Trophoblast cell (in vitro differentiated cells and primary cell): Measurements from ENCODE around the gene IPCEF1.
A peak's percentile ranks its signal among the peaks of the same experiment; 100 is the strongest.

Source experiments
- DNase-seq, 2 donors: peaks; one replicate each; pipeline ENCODE4 v3.0.0-alpha.2; 2016
- H2AFZ ChIP-seq: 2 replicates; pipeline ENCODE4 v1.6.1; 2013; ENCODE audit warnings: low read length, moderate library complexity, mild to moderate bottlenecking; ENCODE audit not compliant: insufficient read depth, poor library complexity
- H2AK5ac ChIP-seq: 2 replicates; pipeline ENCODE4 v1.6.1; 2013; ENCODE audit warnings: mild to moderate bottlenecking, low read length
- H2BK120ac ChIP-seq: 2 replicates; pipeline ENCODE4 v1.6.1; 2013; ENCODE audit warnings: low read length, mild to moderate bottlenecking, moderate library complexity; ENCODE audit not compliant: insufficient read depth, poor library complexity
- H2BK12ac ChIP-seq: 2 replicates; pipeline ENCODE4 v1.6.1; 2013; ENCODE audit warnings: mild to moderate bottlenecking, low read length, moderate library complexity
- H2BK5ac ChIP-seq: 2 replicates; pipeline ENCODE4 v1.6.1; 2013; ENCODE audit warnings: low read length, low read depth, moderate library complexity, mild to moderate bottlenecking; ENCODE audit not compliant: poor library complexity
- H3K14ac ChIP-seq: 2 replicates; pipeline ENCODE4 v1.6.1; 2013; ENCODE audit warnings: mild to moderate bottlenecking, low read length
- H3K18ac ChIP-seq: 2 replicates; pipeline ENCODE4 v1.6.1; 2013; ENCODE audit warnings: mild to moderate bottlenecking, low read length
- H3K23ac ChIP-seq: 2 replicates; pipeline ENCODE4 v1.6.1; 2013; ENCODE audit warnings: low read length
- H3K27ac ChIP-seq: 2 replicates; pipeline ENCODE4 v1.5.1; 2013; ENCODE audit warnings: low read depth, mild to moderate bottlenecking, inconsistent platforms, low read length, moderate library complexity
- H3K27me3 ChIP-seq: 2 replicates; pipeline ENCODE4 v1.6.1; 2013; ENCODE audit warnings: inconsistent platforms, mild to moderate bottlenecking, low read length, moderate library complexity; ENCODE audit not compliant: insufficient read depth
- H3K36me3 ChIP-seq, 2 experiments: 1 replicate in 1 of 2; 2 replicates in 1 of 2; pipeline ENCODE4 v1.6.1; 2013; ENCODE audit warnings: low read length in 2 of 2, mild to moderate bottlenecking in 2 of 2, moderate library complexity in 1 of 2; ENCODE audit not compliant: insufficient read depth in 2 of 2, control insufficient read depth in 1 of 2
- H3K4ac ChIP-seq: 2 replicates; pipeline ENCODE4 v1.6.1; 2013; ENCODE audit warnings: low read depth, mild to moderate bottlenecking, low read length, moderate library complexity
- H3K4me1 ChIP-seq, 2 experiments: 1 replicate in 1 of 2; 2 replicates in 1 of 2; pipeline ENCODE4 v1.6.1; 2013; ENCODE audit warnings: low read length in 2 of 2, mild to moderate bottlenecking in 2 of 2, moderate library complexity in 1 of 2; ENCODE audit not compliant: insufficient read depth in 2 of 2, control insufficient read depth in 1 of 2
- H3K4me2 ChIP-seq: 2 replicates; pipeline ENCODE4 v1.6.1; 2013; ENCODE audit warnings: inconsistent platforms, mild to moderate bottlenecking, low read length, moderate library complexity
- H3K4me3 ChIP-seq: 2 replicates; pipeline ENCODE4 v1.5.1; 2013; ENCODE audit warnings: mild to moderate bottlenecking, low read depth, low read length, inconsistent platforms
- H3K79me1 ChIP-seq: one replicate; pipeline ENCODE4 v1.6.1; 2013; ENCODE audit warnings: low read length
- H3K79me2 ChIP-seq: 2 replicates; pipeline ENCODE4 v1.6.1; 2013; ENCODE audit warnings: low read length, mild to moderate bottlenecking; ENCODE audit not compliant: control insufficient read depth, insufficient read depth, poor library complexity
- H3K9ac ChIP-seq: 2 replicates; pipeline ENCODE4 v1.6.1; 2013; ENCODE audit warnings: mild to moderate bottlenecking, low read length
- H3K9me3 ChIP-seq: 2 replicates; pipeline ENCODE4 v1.6.1; 2013; ENCODE audit warnings: low read depth, mild to moderate bottlenecking, control low read depth, inconsistent platforms, low read length; ENCODE audit not compliant: insufficient read depth
- H4K12ac ChIP-seq: 2 replicates; pipeline ENCODE4 v1.6.1; 2013; ENCODE audit warnings: low read depth, mild to moderate bottlenecking, low read length, moderate library complexity
- H4K8ac ChIP-seq: 2 replicates; pipeline ENCODE4 v1.6.1; 2013; ENCODE audit warnings: low read depth, mild to moderate bottlenecking, low read length, moderate library complexity
- H4K91ac ChIP-seq: one replicate; pipeline ENCODE4 v1.6.1; 2013; ENCODE audit warnings: low read depth, mild to moderate bottlenecking, low read length, moderate library complexity
- WGBS: extraction: QIAGEN DNeasy Blood & Tissue Kit; methylation state at CpG from one replicate; pipeline ENCODE4 v1.1.7; 2013; ENCODE audit warnings: missing lambda C conversion rate; ENCODE audit not compliant: insufficient read length, insufficient coverage; ENCODE audit errors: extremely low coverage; 5-methylcytosine and 5-hydroxymethylcytosine counted together

Gene IPCEF1

DNA sequence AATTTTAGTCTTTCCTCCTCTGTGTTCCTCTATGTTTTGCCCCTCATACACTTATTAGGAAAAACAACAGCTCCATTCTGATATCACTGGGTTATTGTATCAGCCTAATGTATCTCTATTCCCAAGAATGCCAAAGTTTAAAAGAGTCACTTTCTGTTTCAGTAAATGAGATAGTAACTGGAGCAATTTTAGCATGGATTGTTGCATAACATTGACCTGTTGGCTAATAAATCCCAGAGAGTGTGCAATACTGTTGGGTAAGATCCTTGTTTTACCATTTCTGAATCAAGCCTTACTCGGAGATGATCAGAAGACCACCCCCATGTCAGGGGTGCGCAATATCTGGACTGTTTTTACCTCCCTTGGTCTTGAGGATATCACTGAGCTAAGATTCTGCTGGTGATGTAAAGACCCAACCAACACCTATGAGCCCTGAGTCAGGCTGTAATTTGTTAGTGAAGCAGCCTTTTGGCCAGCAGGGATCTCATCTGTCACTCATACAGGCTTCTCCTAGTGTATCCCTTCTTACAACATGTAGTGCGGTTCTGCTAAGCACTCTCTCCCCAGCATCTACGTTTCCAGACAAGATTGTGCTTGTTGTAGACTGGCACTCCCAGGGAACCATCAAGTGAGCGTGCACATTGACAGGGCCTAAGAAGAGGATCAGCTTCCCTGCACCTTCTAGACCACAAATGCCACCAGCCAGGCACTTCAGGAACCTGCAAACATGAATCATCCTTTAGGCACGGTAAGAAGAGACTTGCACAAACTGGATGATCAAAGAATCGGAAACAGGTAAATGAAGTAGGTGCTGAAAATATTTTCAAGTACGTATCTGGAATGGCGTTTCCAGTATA lies 11.5 kb upstream of the IPCEF1 start:
- peak; percentile 14 to 72 for DNase-seq
- Histone ChIP-seq H3K9ac (no peak overlapping the region), H3K79me1 (no peaks in the 10 kb centered on the region), H3K4me3 (no peak overlapping the region), H4K8ac (no peak overlapping the region), H2BK12ac (no peak overlapping the region), H3K9me3 (no peaks in the 10 kb centered on the region), H3K27ac (no peak overlapping the region), H3K36me3 (no peaks in the 10 kb centered on the region), H3K4me2 (no peak overlapping the region), H3K23ac (no peak overlapping the region), H4K12ac (no peak overlapping the region), H3K18ac (no peak overlapping the region), H3K79me2 (no peaks in the 10 kb centered on the region), H2AFZ (no peak overlapping the region), H4K91ac (no peak overlapping the region), H3K14ac (no peak overlapping the region), H3K4me1 (no peaks in the 10 kb centered on the region), H3K27me3 (no peaks in the 10 kb centered on the region), H2BK5ac (no peak overlapping the region), H2AK5ac (no peak overlapping the region), H2BK120ac (no peak overlapping the region), H3K4ac (no peak overlapping the region)
- no CpG with 5 or more reads among the region's 9 CpGs for WGBS

DNA sequence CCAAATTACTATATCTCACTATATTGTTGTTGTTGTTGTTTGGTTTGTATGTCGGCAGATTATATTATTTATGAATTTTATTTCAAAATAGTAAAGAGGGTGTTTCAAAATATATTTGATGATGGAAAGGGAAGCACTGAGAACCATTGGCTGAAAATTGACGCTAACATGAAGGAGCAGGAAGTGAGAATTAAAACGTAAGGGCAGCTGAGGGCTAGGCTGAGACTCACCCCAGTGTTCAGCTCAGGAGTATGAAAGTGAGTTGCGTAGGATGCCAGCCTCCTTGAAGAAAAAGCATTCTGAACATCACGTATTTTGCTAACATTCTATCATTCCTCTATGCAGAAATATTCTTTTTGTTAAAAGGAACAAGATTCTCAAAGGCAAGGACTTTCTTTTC lies 10.7 kb upstream of the IPCEF1 start:
- Histone ChIP-seq H3K36me3 (no peaks in the 10 kb centered on the region), H3K9ac (no peak overlapping the region), H2BK120ac (no peak overlapping the region), H3K27ac (no peak overlapping the region), H2AK5ac (no peak overlapping the region), H3K4me1 (no peaks in the 10 kb centered on the region), H4K91ac (no peak overlapping the region), H3K4ac (no peak overlapping the region), H3K9me3 (no peaks in the 10 kb centered on the region), H3K14ac (no peak overlapping the region), H3K4me2 (no peak overlapping the region), H3K27me3 (no peaks in the 10 kb centered on the region), H4K12ac (no peak overlapping the region), H3K18ac (no peak overlapping the region), H4K8ac (no peak overlapping the region), H3K79me2 (no peaks in the 10 kb centered on the region), H3K4me3 (no peak overlapping the region), H3K23ac (no peak overlapping the region), H2AFZ (no peak overlapping the region), H2BK5ac (no peak overlapping the region), H3K79me1 (no peaks in the 10 kb centered on the region), H2BK12ac (no peak overlapping the region)
- no CpG with 5 or more reads among the region's 5 CpGs for WGBS
- peak in 1 of 2 donors; percentile 28 for DNase-seq

DNA sequence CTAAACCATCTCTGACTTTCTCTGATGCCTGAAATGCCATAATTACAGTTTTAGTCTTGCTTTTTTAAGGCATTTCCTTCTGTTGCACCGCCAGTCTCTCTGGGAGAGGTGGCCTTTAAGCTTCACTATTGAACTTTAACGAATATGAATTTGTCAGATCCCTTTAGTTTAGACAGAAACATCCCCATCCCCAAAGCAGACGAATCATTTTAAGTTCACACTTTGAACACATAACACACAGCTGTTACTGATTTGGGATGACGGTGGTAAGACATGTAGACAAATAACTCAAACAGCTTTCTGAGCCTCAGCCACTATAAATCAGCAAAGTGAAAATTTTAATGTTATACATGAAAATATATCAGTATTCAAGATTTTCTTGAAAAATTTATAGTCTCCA lies 7.2 kb upstream of the IPCEF1 start:
- no CpG with 5 or more reads among the region's 4 CpGs for WGBS
- no peak overlapping the region for H3K27ac ChIP-seq
- no peaks in the 10 kb centered on the region for H3K79me1 ChIP-seq
- H2BK5ac ChIP-seq, result no peak overlapping the region
- no peak overlapping the region for H3K18ac ChIP-seq
- no peak for DNase-seq
- no peak overlapping the region for H2BK12ac ChIP-seq
- H3K4ac ChIP-seq, result no peak overlapping the region
- H2AFZ ChIP-seq, result no peak overlapping the region
- no peak overlapping the region for H4K91ac ChIP-seq
- no peak overlapping the region for H4K12ac ChIP-seq
- H3K9ac ChIP-seq, result no peak overlapping the region
- no peaks in the 10 kb centered on the region for H3K4me1 ChIP-seq
- no peak overlapping the region for H3K4me2 ChIP-seq
- H2BK120ac ChIP-seq, result no peak overlapping the region
- H3K9me3 ChIP-seq, result no peaks in the 10 kb centered on the region
- no peak overlapping the region for H2AK5ac ChIP-seq
- H3K27me3 ChIP-seq, result no peaks in the 10 kb centered on the region
- H3K23ac ChIP-seq, result no peak overlapping the region
- no peak overlapping the region for H3K4me3 ChIP-seq
- H4K8ac ChIP-seq, result no peak overlapping the region
- H3K79me2 ChIP-seq, result no peaks in the 10 kb centered on the region
- no peak overlapping the region for H3K14ac ChIP-seq
- H3K36me3 ChIP-seq, result no peaks in the 10 kb centered on the region

DNA sequence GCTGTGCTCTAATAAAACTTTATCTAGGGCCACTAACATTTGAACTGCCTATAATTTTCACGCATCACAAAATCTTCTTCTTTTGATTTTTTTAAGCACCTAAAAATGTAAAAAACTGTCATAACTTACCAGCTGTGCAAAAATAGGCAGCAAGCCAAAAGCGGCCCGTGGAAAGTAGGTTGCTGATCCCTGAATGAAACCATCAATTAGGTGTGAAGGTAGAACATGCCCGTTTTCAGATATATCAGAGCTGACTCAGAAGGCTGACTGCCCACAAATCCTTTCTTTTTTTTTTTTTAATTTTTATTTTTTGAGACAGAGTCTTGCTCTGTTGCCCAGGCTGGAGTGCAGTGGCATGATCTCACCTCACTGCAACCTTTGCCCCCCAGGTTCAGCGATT lies 4.9 kb upstream of the IPCEF1 start:
- no peak overlapping the region for H3K23ac ChIP-seq
- H4K91ac ChIP-seq, result no peak overlapping the region
- H3K4me2 ChIP-seq, result no peak overlapping the region
- H3K4me1 ChIP-seq, result no peaks in the 10 kb centered on the region
- no peak overlapping the region for H2AK5ac ChIP-seq
- H3K27ac ChIP-seq, result no peak overlapping the region
- H3K79me2 ChIP-seq, result no peaks in the 10 kb centered on the region
- no CpG with 5 or more reads among the region's 5 CpGs for WGBS
- H3K9ac ChIP-seq, result no peak overlapping the region
- no peak overlapping the region for H2AFZ ChIP-seq
- no peak overlapping the region for H4K8ac ChIP-seq
- H2BK5ac ChIP-seq, result no peak overlapping the region
- DNase-seq, result no peak
- no peaks in the 10 kb centered on the region for H3K79me1 ChIP-seq
- no peak overlapping the region for H3K14ac ChIP-seq
- H3K18ac ChIP-seq, result no peak overlapping the region
- H4K12ac ChIP-seq, result no peak overlapping the region
- H3K4me3 ChIP-seq, result no peak overlapping the region
- no peak overlapping the region for H2BK120ac ChIP-seq
- H3K4ac ChIP-seq, result no peak overlapping the region
- no peaks in the 10 kb centered on the region for H3K9me3 ChIP-seq
- no peak overlapping the region for H2BK12ac ChIP-seq
- no peaks in the 10 kb centered on the region for H3K27me3 ChIP-seq
- H3K36me3 ChIP-seq, result no peaks in the 10 kb centered on the region
